WTC11 (cell line): ENCODE data around the gene PTCD3.

Experiments
- ELF4 ChIP-seq: sonication (generic); formaldehyde crosslinking; IDR thresholded peaks from 2 replicates; pipeline ENCODE4 v1.8.1; 2022; ENCODE audit warnings: low read depth, mild to moderate bottlenecking, moderate library complexity, missing genetic modification reagents
- RELA ChIP-seq: sonication (generic); formaldehyde crosslinking; IDR thresholded peaks from 2 replicates; pipeline ENCODE4 v1.8.1; 2022; ENCODE audit warnings: missing genetic modification reagents, mild to moderate bottlenecking, borderline replicate concordance
- ZMAT4 ChIP-seq: fragments of 250-450 bp; sonication (Bioruptor Pico); IDR thresholded peaks from 2 replicates; pipeline ENCODE4 v1.9.0; 2021; ENCODE audit warnings: mild to moderate bottlenecking
- ZNF232 ChIP-seq: sonication (generic); formaldehyde crosslinking; IDR thresholded peaks from 2 replicates; pipeline ENCODE4 v1.8.0; 2022; ENCODE audit warnings: mild to moderate bottlenecking, missing genetic modification reagents
- ZNF512 ChIP-seq: sonication (generic); formaldehyde crosslinking; IDR thresholded peaks from 2 replicates; pipeline ENCODE4 v1.8.1; 2022; ENCODE audit warnings: missing genetic modification reagents, borderline replicate concordance
- TF ChIP-seq, protein P1 (sequence below): fragments of 200-600 bp; IDR thresholded peaks from 2 replicates; pipeline ENCODE4 v1.8.0; 2022; ENCODE audit warnings: antibody characterized with exemption
- TF ChIP-seq, protein P2 (sequence below): sonication (generic); formaldehyde crosslinking; IDR thresholded peaks from 2 replicates; pipeline ENCODE4 v1.8.1; 2022; ENCODE audit warnings: mild to moderate bottlenecking, moderate library complexity, missing genetic modification reagents
- TF ChIP-seq, protein P3 (sequence below): sonication (generic); formaldehyde crosslinking; IDR thresholded peaks from 2 replicates; pipeline ENCODE4 v1.8.1; 2022; ENCODE audit warnings: low read depth, missing genetic modification reagents, borderline replicate concordance
- TF ChIP-seq, protein P4 (sequence below): sonication (generic); formaldehyde crosslinking; IDR thresholded peaks from 2 replicates; pipeline ENCODE4 v1.8.1; 2023; ENCODE audit warnings: mild to moderate bottlenecking, missing genetic modification reagents, moderate library complexity
- TF ChIP-seq, protein P5 (sequence below): sonication (generic); formaldehyde crosslinking; IDR thresholded peaks from 2 replicates; pipeline ENCODE4 v1.8.0; 2022; ENCODE audit warnings: mild to moderate bottlenecking, missing genetic modification reagents

DNA sequence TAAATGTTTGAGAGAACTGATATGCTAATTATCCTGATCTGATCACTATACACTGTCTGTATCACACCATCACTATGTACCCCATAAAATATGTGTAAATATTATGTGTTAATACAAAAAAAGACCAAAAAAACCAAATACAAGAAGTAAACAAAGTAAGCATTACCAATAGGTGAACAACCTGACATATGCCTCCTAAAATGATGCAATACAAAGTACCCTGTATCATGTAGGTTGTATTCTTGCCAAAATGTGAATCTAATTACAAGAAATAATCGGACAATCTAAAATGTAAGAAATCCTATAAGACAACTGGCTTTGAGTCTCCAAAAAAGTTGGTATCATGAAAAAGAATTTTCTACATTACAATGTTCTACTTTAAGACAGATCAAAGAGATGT is 8.1 kb upstream of the PTCD3 start:
- TF ChIP-seq, protein P1, sequence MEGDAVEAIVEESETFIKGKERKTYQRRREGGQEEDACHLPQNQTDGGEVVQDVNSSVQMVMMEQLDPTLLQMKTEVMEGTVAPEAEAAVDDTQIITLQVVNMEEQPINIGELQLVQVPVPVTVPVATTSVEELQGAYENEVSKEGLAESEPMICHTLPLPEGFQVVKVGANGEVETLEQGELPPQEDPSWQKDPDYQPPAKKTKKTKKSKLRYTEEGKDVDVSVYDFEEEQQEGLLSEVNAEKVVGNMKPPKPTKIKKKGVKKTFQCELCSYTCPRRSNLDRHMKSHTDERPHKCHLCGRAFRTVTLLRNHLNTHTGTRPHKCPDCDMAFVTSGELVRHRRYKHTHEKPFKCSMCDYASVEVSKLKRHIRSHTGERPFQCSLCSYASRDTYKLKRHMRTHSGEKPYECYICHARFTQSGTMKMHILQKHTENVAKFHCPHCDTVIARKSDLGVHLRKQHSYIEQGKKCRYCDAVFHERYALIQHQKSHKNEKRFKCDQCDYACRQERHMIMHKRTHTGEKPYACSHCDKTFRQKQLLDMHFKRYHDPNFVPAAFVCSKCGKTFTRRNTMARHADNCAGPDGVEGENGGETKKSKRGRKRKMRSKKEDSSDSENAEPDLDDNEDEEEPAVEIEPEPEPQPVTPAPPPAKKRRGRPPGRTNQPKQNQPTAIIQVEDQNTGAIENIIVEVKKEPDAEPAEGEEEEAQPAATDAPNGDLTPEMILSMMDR: no peak
- TF ChIP-seq, protein P2, sequence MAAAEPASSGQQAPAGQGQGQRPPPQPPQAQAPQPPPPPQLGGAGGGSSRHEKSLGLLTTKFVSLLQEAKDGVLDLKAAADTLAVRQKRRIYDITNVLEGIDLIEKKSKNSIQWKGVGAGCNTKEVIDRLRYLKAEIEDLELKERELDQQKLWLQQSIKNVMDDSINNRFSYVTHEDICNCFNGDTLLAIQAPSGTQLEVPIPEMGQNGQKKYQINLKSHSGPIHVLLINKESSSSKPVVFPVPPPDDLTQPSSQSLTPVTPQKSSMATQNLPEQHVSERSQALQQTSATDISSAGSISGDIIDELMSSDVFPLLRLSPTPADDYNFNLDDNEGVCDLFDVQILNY: no peak
- no peak for TF ChIP-seq ZNF512 (CRISPR knock-in tag)
- no peak for TF ChIP-seq ZMAT4 (CRISPR knock-in tag)
- TF ChIP-seq, protein P3, sequence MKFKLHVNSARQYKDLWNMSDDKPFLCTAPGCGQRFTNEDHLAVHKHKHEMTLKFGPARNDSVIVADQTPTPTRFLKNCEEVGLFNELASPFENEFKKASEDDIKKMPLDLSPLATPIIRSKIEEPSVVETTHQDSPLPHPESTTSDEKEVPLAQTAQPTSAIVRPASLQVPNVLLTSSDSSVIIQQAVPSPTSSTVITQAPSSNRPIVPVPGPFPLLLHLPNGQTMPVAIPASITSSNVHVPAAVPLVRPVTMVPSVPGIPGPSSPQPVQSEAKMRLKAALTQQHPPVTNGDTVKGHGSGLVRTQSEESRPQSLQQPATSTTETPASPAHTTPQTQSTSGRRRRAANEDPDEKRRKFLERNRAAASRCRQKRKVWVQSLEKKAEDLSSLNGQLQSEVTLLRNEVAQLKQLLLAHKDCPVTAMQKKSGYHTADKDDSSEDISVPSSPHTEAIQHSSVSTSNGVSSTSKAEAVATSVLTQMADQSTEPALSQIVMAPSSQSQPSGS (CRISPR knock-in tag): no peak
- TF ChIP-seq RELA: no peak
- no peak for TF ChIP-seq ELF4 (CRISPR knock-in tag)
- TF ChIP-seq ZNF232 (CRISPR knock-in tag): no peak
- TF ChIP-seq, protein P4, sequence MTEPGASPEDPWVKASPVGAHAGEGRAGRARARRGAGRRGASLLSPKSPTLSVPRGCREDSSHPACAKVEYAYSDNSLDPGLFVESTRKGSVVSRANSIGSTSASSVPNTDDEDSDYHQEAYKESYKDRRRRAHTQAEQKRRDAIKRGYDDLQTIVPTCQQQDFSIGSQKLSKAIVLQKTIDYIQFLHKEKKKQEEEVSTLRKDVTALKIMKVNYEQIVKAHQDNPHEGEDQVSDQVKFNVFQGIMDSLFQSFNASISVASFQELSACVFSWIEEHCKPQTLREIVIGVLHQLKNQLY: no peak
- TF ChIP-seq, protein P5, sequence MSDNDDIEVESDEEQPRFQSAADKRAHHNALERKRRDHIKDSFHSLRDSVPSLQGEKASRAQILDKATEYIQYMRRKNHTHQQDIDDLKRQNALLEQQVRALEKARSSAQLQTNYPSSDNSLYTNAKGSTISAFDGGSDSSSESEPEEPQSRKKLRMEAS: no peak
